OCI-LY3 (cell line): ENCODE results near the gene SRSF4.

Experiments used
- EZH2phosphoT487 ChIP-seq: fragments of 200-600 bp; shearing (Covaris generic); IDR thresholded peaks from 2 replicates; pipeline ENCODE4 v1.6.1; 2018; ENCODE audit warnings: antibody characterized with exemption, mixed run types, low read depth
- TF ChIP-seq, protein P1 (sequence below): fragments of 200-600, 300-600 bp; sonication (generic); IDR thresholded peaks from 2 replicates; pipeline ENCODE4 v1.5.1; 2014; ENCODE audit warnings: antibody characterized with exemption, low read length, low read depth

GRCh38 chr1:29193879-29194455, 12.3 kb upstream of the SRSF4 start:
- TF ChIP-seq, protein P1, sequence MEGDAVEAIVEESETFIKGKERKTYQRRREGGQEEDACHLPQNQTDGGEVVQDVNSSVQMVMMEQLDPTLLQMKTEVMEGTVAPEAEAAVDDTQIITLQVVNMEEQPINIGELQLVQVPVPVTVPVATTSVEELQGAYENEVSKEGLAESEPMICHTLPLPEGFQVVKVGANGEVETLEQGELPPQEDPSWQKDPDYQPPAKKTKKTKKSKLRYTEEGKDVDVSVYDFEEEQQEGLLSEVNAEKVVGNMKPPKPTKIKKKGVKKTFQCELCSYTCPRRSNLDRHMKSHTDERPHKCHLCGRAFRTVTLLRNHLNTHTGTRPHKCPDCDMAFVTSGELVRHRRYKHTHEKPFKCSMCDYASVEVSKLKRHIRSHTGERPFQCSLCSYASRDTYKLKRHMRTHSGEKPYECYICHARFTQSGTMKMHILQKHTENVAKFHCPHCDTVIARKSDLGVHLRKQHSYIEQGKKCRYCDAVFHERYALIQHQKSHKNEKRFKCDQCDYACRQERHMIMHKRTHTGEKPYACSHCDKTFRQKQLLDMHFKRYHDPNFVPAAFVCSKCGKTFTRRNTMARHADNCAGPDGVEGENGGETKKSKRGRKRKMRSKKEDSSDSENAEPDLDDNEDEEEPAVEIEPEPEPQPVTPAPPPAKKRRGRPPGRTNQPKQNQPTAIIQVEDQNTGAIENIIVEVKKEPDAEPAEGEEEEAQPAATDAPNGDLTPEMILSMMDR: no peak
- TF ChIP-seq EZH2phosphoT487: no peak
